GM23248 (cell line): ENCODE results near the gene RUNX1.

Experiments
- EZH2 ChIP-seq: fragments of 200-600 bp; sonication (generic); IDR thresholded peaks from 2 replicates; pipeline ENCODE4 v1.6.1; 2018; ENCODE audit warnings: antibody characterized with exemption, mild to moderate bottlenecking; ENCODE audit not compliant: insufficient read depth, poor library complexity, severe bottlenecking
- EZH2phosphoT487 ChIP-seq: fragments of 200-600 bp; sonication (generic); IDR thresholded peaks from 2 replicates; pipeline ENCODE4 v1.6.1; 2018; ENCODE audit warnings: antibody characterized with exemption, moderate library complexity, mild to moderate bottlenecking, low read depth; ENCODE audit not compliant: insufficient read depth

- TF ChIP-seq EZH2 (no peak), EZH2phosphoT487 (no peak)
These were observed 27.6 kb downstream of the RUNX1 start for GRCh38 chr21:35021546-35021945.
